GM12801 (cell line): ENCODE results near the gene DNER.

Source experiments
- TF ChIP-seq, protein P1 (sequence below): IDR thresholded peaks from one replicate; pipeline ENCODE4 v1.5.1; 2011; ENCODE audit warnings: control low read depth; ENCODE audit not compliant: insufficient read length; ENCODE audit errors: extremely low read depth

Gene DNER

DNA sequence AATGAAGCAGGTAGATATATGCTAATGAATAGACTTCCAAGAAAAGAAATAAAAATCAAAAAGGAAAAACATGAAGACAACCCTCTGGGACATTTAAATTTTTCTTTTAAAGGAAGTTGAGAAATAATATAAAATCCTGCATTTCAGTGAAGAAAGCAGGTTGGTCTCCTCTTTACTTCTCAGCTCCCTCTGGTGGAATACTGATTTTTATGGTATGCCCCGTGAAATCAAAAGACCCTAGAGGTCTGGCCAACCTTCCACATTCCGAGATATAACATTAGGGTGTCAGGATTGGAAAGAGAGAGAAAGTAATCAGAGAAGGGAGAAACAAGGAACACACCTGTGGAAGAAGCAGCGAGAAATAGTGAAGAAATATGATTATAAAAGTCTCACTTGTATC is 72.7 kb downstream of the DNER start:
- TF ChIP-seq, protein P1, sequence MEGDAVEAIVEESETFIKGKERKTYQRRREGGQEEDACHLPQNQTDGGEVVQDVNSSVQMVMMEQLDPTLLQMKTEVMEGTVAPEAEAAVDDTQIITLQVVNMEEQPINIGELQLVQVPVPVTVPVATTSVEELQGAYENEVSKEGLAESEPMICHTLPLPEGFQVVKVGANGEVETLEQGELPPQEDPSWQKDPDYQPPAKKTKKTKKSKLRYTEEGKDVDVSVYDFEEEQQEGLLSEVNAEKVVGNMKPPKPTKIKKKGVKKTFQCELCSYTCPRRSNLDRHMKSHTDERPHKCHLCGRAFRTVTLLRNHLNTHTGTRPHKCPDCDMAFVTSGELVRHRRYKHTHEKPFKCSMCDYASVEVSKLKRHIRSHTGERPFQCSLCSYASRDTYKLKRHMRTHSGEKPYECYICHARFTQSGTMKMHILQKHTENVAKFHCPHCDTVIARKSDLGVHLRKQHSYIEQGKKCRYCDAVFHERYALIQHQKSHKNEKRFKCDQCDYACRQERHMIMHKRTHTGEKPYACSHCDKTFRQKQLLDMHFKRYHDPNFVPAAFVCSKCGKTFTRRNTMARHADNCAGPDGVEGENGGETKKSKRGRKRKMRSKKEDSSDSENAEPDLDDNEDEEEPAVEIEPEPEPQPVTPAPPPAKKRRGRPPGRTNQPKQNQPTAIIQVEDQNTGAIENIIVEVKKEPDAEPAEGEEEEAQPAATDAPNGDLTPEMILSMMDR = no peak

DNA sequence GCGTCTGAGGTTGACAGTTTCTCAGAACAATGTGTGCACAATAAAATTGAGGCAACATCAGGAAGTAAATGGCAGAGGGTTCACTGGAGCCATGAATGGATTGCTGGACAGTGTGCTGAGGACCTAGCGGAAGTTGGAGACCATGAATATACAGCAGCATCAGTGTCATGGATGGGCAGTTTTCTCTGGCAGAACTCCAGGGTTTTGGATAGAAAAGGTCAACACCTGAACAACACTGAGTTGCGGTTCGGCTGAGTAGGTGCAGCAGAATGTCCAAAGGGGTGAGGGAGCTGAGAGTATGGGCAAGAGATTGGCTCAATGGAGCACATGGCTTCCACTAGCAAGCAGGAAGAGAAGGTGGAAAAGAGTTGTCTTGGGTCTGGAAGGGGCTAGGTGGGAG is 73.7 kb downstream of the DNER start:
- TF ChIP-seq, protein P1 = no peak

DNA sequence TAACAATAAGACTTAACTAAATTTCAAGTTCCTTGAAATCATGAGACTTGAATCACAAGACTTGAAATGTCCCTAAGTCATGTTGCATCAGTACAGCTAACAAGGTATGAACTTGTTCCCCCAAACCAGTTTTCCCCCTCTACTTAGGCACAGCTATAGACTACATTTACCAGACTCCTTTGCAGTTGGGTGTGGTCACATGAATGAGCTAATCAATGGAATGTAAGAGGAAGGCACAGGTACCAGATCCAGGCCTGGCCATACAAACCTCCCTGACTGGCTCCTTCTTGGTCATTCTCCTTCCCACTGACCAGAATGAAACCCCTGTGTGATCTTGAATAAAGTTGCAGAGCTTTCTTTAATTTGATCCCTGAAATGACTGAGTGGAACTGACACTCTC is 77.8 kb downstream of the DNER start:
- TF ChIP-seq, protein P1 = no peak

DNA sequence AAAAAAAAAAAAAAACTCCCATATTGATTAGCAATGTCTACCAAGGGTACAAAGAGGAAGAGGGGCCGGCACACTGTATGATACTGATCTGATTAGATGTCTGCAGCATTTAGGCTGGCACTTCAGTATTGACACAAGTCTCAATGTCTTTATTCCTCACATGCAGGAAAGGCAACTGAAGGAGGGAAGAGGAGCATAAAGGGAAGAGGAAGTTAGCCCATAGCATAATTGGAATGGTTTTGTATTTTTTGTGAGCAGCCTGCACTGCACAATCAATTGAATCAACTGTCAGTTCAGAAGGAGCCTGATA is 79.0 kb downstream of the DNER start:
- TF ChIP-seq, protein P1 = no peak

DNA sequence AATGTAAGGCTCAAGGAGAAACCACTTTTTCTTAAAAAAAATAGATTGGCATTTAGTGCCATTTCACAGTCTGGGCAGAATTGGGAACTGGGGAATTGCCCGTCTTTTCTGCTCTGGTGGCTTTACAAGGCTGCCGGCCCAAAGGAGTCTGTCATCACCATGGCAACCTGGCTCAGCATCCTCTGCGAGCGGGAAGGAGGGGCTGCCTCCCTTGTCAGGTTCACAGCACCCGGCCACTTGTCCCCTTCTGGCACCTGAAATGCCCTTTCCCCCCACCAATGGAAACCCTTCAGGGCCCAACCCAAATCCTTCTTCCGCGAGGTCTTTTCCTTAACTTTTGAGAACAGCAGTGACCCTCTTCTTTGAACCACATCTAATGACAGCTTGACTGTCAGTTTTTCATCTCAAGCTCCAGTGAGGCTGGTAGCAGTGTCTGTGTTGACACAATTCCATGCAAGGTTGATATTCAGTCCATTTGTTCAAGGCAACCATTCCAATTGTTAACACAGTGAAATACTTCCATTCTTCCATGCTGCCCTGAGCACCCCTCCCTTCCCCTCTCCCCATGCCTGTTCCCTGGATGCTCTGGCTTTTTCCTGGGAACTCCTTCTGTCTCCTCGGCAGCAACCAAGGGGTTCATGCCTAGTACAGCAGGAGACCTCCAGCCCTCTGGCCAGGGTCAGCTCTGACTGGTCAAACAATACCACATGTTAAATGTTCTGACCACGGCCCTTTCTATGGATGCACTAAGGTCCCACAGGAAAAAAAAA is 79.6 kb downstream of the DNER start:
- TF ChIP-seq, protein P1 = no peak

DNA sequence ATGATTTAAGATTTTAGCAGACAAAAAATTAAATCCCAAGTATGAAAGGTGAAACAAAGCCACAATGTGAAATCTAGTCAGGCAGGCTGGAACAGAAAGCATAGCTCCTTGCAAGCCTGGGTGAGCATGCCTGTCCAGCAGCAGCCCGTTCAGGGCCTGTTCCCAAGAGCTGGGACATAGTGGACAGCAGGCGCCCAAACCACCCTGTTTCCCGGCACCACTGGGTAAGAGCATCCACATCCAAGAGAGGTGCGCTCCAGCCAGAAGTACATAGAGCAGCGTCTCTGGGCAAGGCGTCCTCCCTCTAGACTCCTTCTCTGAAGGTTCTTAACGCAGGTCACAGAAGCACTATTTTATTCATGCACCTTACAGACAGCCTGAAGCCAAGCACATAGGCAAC is 80.8 kb downstream of the DNER start:
- TF ChIP-seq, protein P1 = no peak

DNA sequence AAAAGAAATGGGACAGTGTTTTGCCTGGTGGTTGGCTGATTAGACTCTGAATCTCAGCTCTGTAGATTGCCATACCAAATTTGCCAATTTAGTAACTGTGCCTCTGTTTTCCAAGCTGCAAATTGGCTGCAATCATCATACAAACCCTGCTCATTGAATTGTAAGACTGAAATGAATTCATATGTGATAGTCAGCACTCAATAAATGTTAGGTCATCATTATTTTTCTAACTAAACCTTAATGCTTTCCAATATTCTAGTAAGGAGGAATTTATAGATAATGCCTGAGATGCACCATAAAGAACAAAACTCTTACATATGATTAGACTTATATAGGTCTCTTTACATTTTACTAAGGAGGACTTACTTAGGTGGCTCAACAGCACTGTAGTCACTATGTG is 85.3 kb downstream of the DNER start:
- TF ChIP-seq, protein P1 = no peak
